Keratinocyte (primary cell): Measurements from ENCODE around the gene P3H2. TPM values are rescaled to one million over a fixed set of nuclear protein-coding genes. Genes with fewer than 3 reads are reported as not detected.
"Not testable (repeated sequence)": the region's sequence is repeated elsewhere in the genome, so short reads cannot be mapped to it uniquely, and the experiment has no call there.

Source experiments
- DNase-seq: peaks from one replicate; pipeline ENCODE4 v3.0.0-alpha.2; 2011; ENCODE audit warnings: low read depth, missing footprints, low spot score
- FAIRE-seq: peaks from 2 replicates; lab custom pipeline; 2011; peaks lifted over from hg19 to GRCh38; lab: Jason Lieb, UNC
- H2AFZ ChIP-seq: 2 replicates; pipeline ENCODE4 v1.6.0; 2012; ENCODE audit warnings: low read length, control low read depth, inconsistent platforms; ENCODE audit not compliant: control insufficient read depth
- H3K27ac ChIP-seq: 2 replicates; pipeline ENCODE4 v1.5.1; 2011; ENCODE audit warnings: low read length; ENCODE audit not compliant: control insufficient read depth, insufficient read depth
- H3K27me3 ChIP-seq: 3 replicates; pipeline ENCODE4 v1.6.0; 2011; ENCODE audit warnings: low read length; ENCODE audit not compliant: control insufficient read depth, insufficient read depth; ENCODE audit errors: extremely low read depth
- H3K36me3 ChIP-seq, 2 experiments: 2 replicates in 1 of 2; 3 replicates in 1 of 2; pipeline ENCODE4 v1.5.1; 2011; ENCODE audit warnings: low read length in 2 of 2, mild to moderate bottlenecking in 1 of 2; ENCODE audit not compliant: control insufficient read depth in 2 of 2, insufficient read depth in 2 of 2; ENCODE audit errors: extremely low read depth in 1 of 2
- H3K4me1 ChIP-seq: 3 replicates; pipeline ENCODE4 v1.5.1; 2011; ENCODE audit warnings: low read length; ENCODE audit not compliant: control insufficient read depth, insufficient read depth; ENCODE audit errors: extremely low read depth
- H3K4me2 ChIP-seq: 3 replicates; pipeline ENCODE4 v1.6.0; 2011; ENCODE audit warnings: low read depth, low read length; ENCODE audit not compliant: control insufficient read depth, insufficient read depth; ENCODE audit errors: extremely low read depth
- H3K4me3 ChIP-seq, 3 experiments: fragments of 200-600 bp in 1 of 3; sonication (generic) in 1 of 3; 2 replicates in 2 of 3; 3 replicates in 1 of 3; pipeline ENCODE4 v1.5.1; 2011 to 2016; ENCODE audit warnings: low read length in 3 of 3, mild to moderate bottlenecking in 3 of 3, control low read depth in 2 of 3, inconsistent platforms in 1 of 3, low read depth in 1 of 3, mixed read lengths in 1 of 3, mixed run types in 1 of 3, moderate library complexity in 1 of 3; ENCODE audit not compliant: control insufficient read depth in 2 of 3, insufficient read depth in 2 of 3; ENCODE audit errors: extremely low read depth in 1 of 3
- H3K79me2 ChIP-seq: 2 replicates; pipeline ENCODE4 v1.6.0; 2012; ENCODE audit warnings: low read length; ENCODE audit not compliant: control insufficient read depth, insufficient read depth
- H3K9ac ChIP-seq: 3 replicates; pipeline ENCODE4 v1.6.0; 2011; ENCODE audit warnings: low read length; ENCODE audit not compliant: control insufficient read depth, insufficient read depth; ENCODE audit errors: extremely low read depth
- H3K9me1 ChIP-seq: 3 replicates; pipeline ENCODE4 v1.6.0; 2011; ENCODE audit warnings: low read length; ENCODE audit not compliant: control insufficient read depth, insufficient read depth; ENCODE audit errors: extremely low read depth
- H3K9me3 ChIP-seq: 2 replicates; pipeline ENCODE4 v1.5.1; 2012; ENCODE audit warnings: low read depth, low read length; ENCODE audit not compliant: control insufficient read depth
- H4K20me1 ChIP-seq: 3 replicates; pipeline ENCODE4 v1.6.0; 2011; ENCODE audit warnings: low read length; ENCODE audit not compliant: control insufficient read depth, insufficient read depth; ENCODE audit errors: extremely low read depth
- CTCF ChIP-seq, 3 experiments: IDR thresholded peaks in 1 of 3; conservative IDR thresholded peaks in 1 of 3; optimal IDR thresholded peaks in 1 of 3; 2 replicates in 2 of 3; 3 replicates in 1 of 3; pipeline versions ENCODE3 to v1.5.1; 2011; ENCODE audit warnings: low read length in 3 of 3, mild to moderate bottlenecking in 3 of 3, moderate library complexity in 2 of 3, control low read depth in 1 of 3, inconsistent platforms in 1 of 3; ENCODE audit not compliant: insufficient read depth in 2 of 3; ENCODE audit errors: extremely low read depth in 1 of 3
- EZH2 ChIP-seq: IDR thresholded peaks from one replicate; pipeline ENCODE4 v1.6.1; 2012; ENCODE audit warnings: inconsistent platforms, mild to moderate bottlenecking, low read length, moderate library complexity
- dilution Hi-C: fragments of 300-500 bp; cut with MboI; formaldehyde crosslinking; loops from one replicate; pipeline ENCODE4 v1.7.0; 2020; ENCODE audit warnings: low sequenced_read_pairs; ENCODE audit not compliant: extremely low pct_ligation_motif_present
- polyA plus RNA-seq, 5 experiments: library from polyadenylated mRNA; depleted of rRNA in 3 of 5; stranded (reverse) in 3 of 5; stranded (forward) in 1 of 5; unstranded in 1 of 5; fragments of >200 nt; gene quantifications; 1 replicate in 1 of 5; 2 replicates in 3 of 5; 3 replicates in 1 of 5; pipeline versions ENCODE4 v1.2.1 to v1.2.3, GENCODE V29; 2011 to 2012; ENCODE audit warnings: missing spikeins in 2 of 5, low read depth in 1 of 5, low replicate concordance in 1 of 5

Gene P3H2
- polyA plus RNA-seq, 1 donor (not counting 4 experiments of a cell fraction or from before 2014, with no cell fraction given) = 115 TPM

- DNase-seq (no peak), FAIRE-seq (no peak)
- TF ChIP-seq CTCF (optimal IDR thresholded peaks at IDR 0.05 in 1 of 3, IDR thresholded peaks at IDR 0.05 in 1 of 3, conservative IDR thresholded peaks at IDR 0.05 in 1 of 3; ENCODE audit: extremely low read depth in 1 of 3, insufficient read depth in 2 of 3, low read length in 3 of 3) (no peak), EZH2 (no peak)
- Histone ChIP-seq H3K4me3 (no peak overlapping the region), H3K4me2 (no peak overlapping the region), H3K9me1 (no peaks in the 10 kb centered on the region), H3K9ac (no peak overlapping the region), H3K27me3 (no peaks in the 10 kb centered on the region), H2AFZ (no peak overlapping the region), H3K79me2 (no peaks in the 10 kb centered on the region), H4K20me1 (no peaks in the 10 kb centered on the region), H3K4me1 (peaks cover 12% of the 10 kb centered on the region), H3K27ac (no peak overlapping the region), H3K9me3 (peaks cover 2% of the 10 kb centered on the region), H3K36me3 (no peaks in the 10 kb centered on the region)
- dilution Hi-C loops = no loop called here
Measured at GRCh38 chr3:190166948-190167347, 46.3 kb upstream of the P3H2 start.

- no peak for DNase-seq
- TF ChIP-seq EZH2 (no peak), CTCF (optimal IDR thresholded peaks at IDR 0.05 in 1 of 3, IDR thresholded peaks at IDR 0.05 in 1 of 3, conservative IDR thresholded peaks at IDR 0.05 in 1 of 3; ENCODE audit: extremely low read depth in 1 of 3, insufficient read depth in 2 of 3, low read length in 3 of 3) (no peak)
- H3K27ac ChIP-seq = no peak overlapping the region
Measured at GRCh38 chr3:190165253-190165652, 44.6 kb upstream of the P3H2 start.

GRCh38 chr3:190162013-190162412 is 41.3 kb upstream of the P3H2 start:
- DNase-seq, dilution Hi-C loops, H3K9me3 ChIP-seq, H3K4me3 ChIP-seq, H3K36me3 ChIP-seq, H3K4me1 ChIP-seq, H3K9me1 ChIP-seq, H3K4me2 ChIP-seq, H3K79me2 ChIP-seq, H2AFZ ChIP-seq, H3K9ac ChIP-seq, FAIRE-seq, H3K27me3 ChIP-seq, H4K20me1 ChIP-seq, H3K27ac ChIP-seq: not testable (repeated sequence)

More at GRCh38 chr3:190165253-190165652, 44.6 kb upstream of the P3H2 start:
- H3K4me1 ChIP-seq = peaks cover 12% of the 10 kb centered on the region
- H3K9ac ChIP-seq = no peak overlapping the region
- H3K9me1 ChIP-seq = no peaks in the 10 kb centered on the region
- no peak overlapping the region for H3K4me2 ChIP-seq
- H3K4me3 ChIP-seq = no peak overlapping the region
- H3K9me3 ChIP-seq = peaks cover 2% of the 10 kb centered on the region
- dilution Hi-C loops = no loop called here
- H2AFZ ChIP-seq = no peak overlapping the region
- H3K27me3 ChIP-seq = no peaks in the 10 kb centered on the region
- H4K20me1 ChIP-seq = no peaks in the 10 kb centered on the region
- H3K79me2 ChIP-seq = no peaks in the 10 kb centered on the region
- FAIRE-seq = no peak
- H3K36me3 ChIP-seq = no peaks in the 10 kb centered on the region
